Esophagus muscularis mucosa (tissue), 4 donors: ENCODE measurements around the gene STRN4. TPM values are rescaled to one million over a fixed set of nuclear protein-coding genes. Genes with fewer than 3 reads are reported as not detected.

Source experiments
- DNase-seq: peaks from one replicate; pipeline ENCODE4 v3.0.0-alpha.2; 2017; ENCODE audit errors: extremely low spot score
- H3K27ac ChIP-seq, 4 donors: fragments of 200-600 bp; sonication (generic); replicated peaks in 1 of 4; 1 replicate in 3 of 4; 2 replicates in 1 of 4; pipeline ENCODE4 v1.5.1; 2016 to 2019; ENCODE audit warnings: mild to moderate bottlenecking in 1 of 4
- H3K27me3 ChIP-seq, 4 donors: fragments of 200-600 bp; sonication (generic); one replicate each; pipeline versions ENCODE4 v1.5.1 to v1.6.0; 2016 to 2019
- H3K36me3 ChIP-seq, 4 donors: fragments of 200-600 bp; sonication (generic); one replicate each; pipeline ENCODE4 v1.5.1; 2016 to 2019
- H3K4me1 ChIP-seq, 4 donors: fragments of 200-600 bp; sonication (generic); one replicate each; pipeline ENCODE4 v1.5.1; 2016 to 2019
- H3K4me3 ChIP-seq, 4 donors: fragments of 200-600 bp; sonication (generic); 1 replicate in 2 of 4; 2 replicates in 2 of 4; pipeline ENCODE4 v1.5.1; 2016 to 2019; ENCODE audit warnings: mild to moderate bottlenecking in 4 of 4, moderate library complexity in 1 of 4
- H3K9me3 ChIP-seq, 4 donors: fragments of 200-600 bp; sonication (generic); 1 replicate in 3 of 4; 2 replicates in 1 of 4; pipeline ENCODE4 v1.5.1; 2016 to 2019
- CTCF ChIP-seq, 3 experiments: fragments of 200-600 bp in 2 of 3; fragments of 450-650 bp in 1 of 3; sonication (generic) in 2 of 3; IDR thresholded peaks; one replicate each; pipeline ENCODE4 v1.5.1; 2017 to 2019; ENCODE audit warnings: antibody characterized with exemption in 3 of 3, mild to moderate bottlenecking in 2 of 3, moderate library complexity in 1 of 3
- EP300 ChIP-seq: sonication (generic); formaldehyde crosslinking; IDR thresholded peaks from one replicate; pipeline ENCODE4 v1.6.1; 2017; ENCODE audit warnings: antibody characterized with exemption
- POLR2A ChIP-seq: fragments of 450-650 bp; IDR thresholded peaks from one replicate; pipeline ENCODE4 v1.6.1; 2017; ENCODE audit warnings: antibody characterized with exemption, moderate library complexity, mild to moderate bottlenecking, low read depth
- POLR2AphosphoS5 ChIP-seq, 2 donors: sonication (generic); formaldehyde crosslinking; IDR thresholded peaks; one replicate each; pipeline ENCODE4 v1.6.1; 2017; ENCODE audit warnings: antibody characterized with exemption in 2 of 2
- WGBS: methylation state at CpG from one replicate; pipeline ENCODE4 v1.1.5; 2018; 5-methylcytosine and 5-hydroxymethylcytosine counted together
- intact Hi-C: fragments of 100-400 bp; cut with DNase I; formaldehyde crosslinking; loops from one replicate; pipeline ENCODE4 v1.15.1; 2023
- total RNA-seq, 4 donors: library from RNA; depleted of rRNA; stranded (reverse); fragments of >200 nt; gene quantifications; one replicate each; pipeline versions ENCODE4 v1.1.0 to v1.2.1, GENCODE V29; 2016

STRN4 gene
- total RNA-seq, result 100 to 1,000 TPM in 2 of 4 donors, 10 to 100 TPM in 2; 85.2 to 119 (median 101) TPM

- Histone ChIP-seq H3K27me3 (no peaks in the 10 kb centered on the region), H3K9me3 (no peaks in the 10 kb centered on the region), H3K4me1 (peaks cover 34 to 56% (median 52%) of the 10 kb centered on the region in 4 donors), H3K36me3 (peaks cover 0 to 30% (median 23%) of the 10 kb centered on the region in 4 donors), H3K27ac (peak within 1 kb of the TSS; percentile 88 to 96 (median 92)), H3K4me3 (peak within 1 kb of the TSS; percentile 83 to 99 (median 94))
- intact Hi-C loops, result no loop called here
- no peak for DNase-seq
- 7% methylated on average over 5 of the region's 74 CpGs for WGBS
- no peak for TF ChIP-seq CTCF (IDR thresholded peaks at IDR 0.05)
- TF ChIP-seq EP300, result no peak
- no peak for TF ChIP-seq POLR2AphosphoS5 (IDR thresholded peaks at IDR 0.05)
- no peak for TF ChIP-seq POLR2A
These were observed at the start of gene STRN4 for GRCh38 chr19:46746281-46747057. TSS of gene STRN4 (minus strand) at chr19:46746450. CDS start at chr19:46746430, 20 bp downstream.

- TF ChIP-seq POLR2A (no peak), CTCF (IDR thresholded peaks at IDR 0.05) (no peak), POLR2AphosphoS5 (IDR thresholded peaks at IDR 0.05) (no peak), EP300 (no peak)
- no peak for DNase-seq
- Histone ChIP-seq H3K27me3 (no peaks in the 10 kb centered on the region), H3K27ac (no peak overlapping the region), H3K9me3 (no peaks in the 10 kb centered on the region), H3K4me1 (peaks cover 15 to 28% (median 25%) of the 10 kb centered on the region in 4 donors), H3K36me3 (no peaks in the 10 kb centered on the region), H3K4me3 (no peak overlapping the region)
- WGBS, result 69% methylated on average over 5 of the region's 5 CpGs
- intact Hi-C loops, result no loop called here
These were observed 45.7 kb upstream of the STRN4 start for GRCh38 chr19:46791944-46792343.

- Histone ChIP-seq H3K36me3 (peaks cover 0 to 3% (median 0%) of the 10 kb centered on the region in 4 donors), H3K9me3 (no peaks in the 10 kb centered on the region), H3K4me1 (peaks cover 35 to 48% (median 48%) of the 10 kb centered on the region in 4 donors), H3K4me3 (no peak overlapping the region), H3K27me3 (peaks cover 0 to 4% (median 0%) of the 10 kb centered on the region in 4 donors), H3K27ac (no peak overlapping the region)
- 89% methylated on average over 8 of the region's 8 CpGs for WGBS
- DNase-seq, result no peak
- no peak for TF ChIP-seq POLR2AphosphoS5 (IDR thresholded peaks at IDR 0.05)
- no peak for TF ChIP-seq EP300
- no peak for TF ChIP-seq POLR2A
- TF ChIP-seq CTCF (IDR thresholded peaks at IDR 0.05), result no peak
- intact Hi-C loops, result no loop called here
These were observed 43.1 kb upstream of the STRN4 start for GRCh38 chr19:46789371-46789770.

GRCh38 chr19:46788968-46789338, 42.7 kb upstream of the STRN4 start:
- H3K4me1 ChIP-seq, result peaks cover 39 to 52% (median 52%) of the 10 kb centered on the region in 4 donors
- WGBS, result 58% methylated on average over 9 of the region's 9 CpGs
- peak overlapping the region; percentile 78 to 93 (median 84) for H3K27ac ChIP-seq
- TF ChIP-seq POLR2AphosphoS5 (IDR thresholded peaks at IDR 0.05) (no peak), POLR2A (no peak)
- H3K27me3 ChIP-seq, result peaks cover 0 to 4% (median 0%) of the 10 kb centered on the region in 4 donors
- intact Hi-C loops, result no loop called here
- H3K4me3 ChIP-seq, result peak overlapping the region; percentile 70 to 90 (median 84)
- no peaks in the 10 kb centered on the region for H3K9me3 ChIP-seq
- DNase-seq, result no peak
- peaks cover 0 to 7% (median under 1%) of the 10 kb centered on the region in 4 donors for H3K36me3 ChIP-seq

GRCh38 chr19:46788262-46788967, 42.2 kb upstream of the STRN4 start, which contains the start of gene SLC1A5:
TSS of gene SLC1A5 (minus strand) at chr19:46788594. CDS start at chr19:46787965, 629 bp downstream.
- Histone ChIP-seq H3K4me3 (peak within 1 kb of the TSS; percentile 70 to 90 (median 84)), H3K36me3 (peaks cover under 1 to 12% (median 6%) of the 10 kb centered on the region in 4 donors), H3K4me1 (peaks cover 44 to 58% (median 57%) of the 10 kb centered on the region in 4 donors), H3K27ac (peak within 1 kb of the TSS; percentile 78 to 93 (median 84)), H3K9me3 (no peaks in the 10 kb centered on the region), H3K27me3 (peaks cover 0 to 4% (median 0%) of the 10 kb centered on the region in 4 donors)
- intact Hi-C loops, result no loop called here
- peak; percentile 99 for DNase-seq
- TF ChIP-seq POLR2A (peak; percentile 81), EP300 (no peak), POLR2AphosphoS5 (IDR thresholded peaks at IDR 0.05) (peak; percentile 92 to 99)
- WGBS, result 3% methylated on average over 35 of the region's 46 CpGs
